ENCODE measurements around the gene PAPOLA. TPM values are rescaled to one million over a fixed set of nuclear protein-coding genes. Genes with fewer than 3 reads are reported as not detected.

The PAPOLA gene
- total RNA-seq, 3 donors from 2014 or later = 146 to 214 (median 212) TPM

DNA sequence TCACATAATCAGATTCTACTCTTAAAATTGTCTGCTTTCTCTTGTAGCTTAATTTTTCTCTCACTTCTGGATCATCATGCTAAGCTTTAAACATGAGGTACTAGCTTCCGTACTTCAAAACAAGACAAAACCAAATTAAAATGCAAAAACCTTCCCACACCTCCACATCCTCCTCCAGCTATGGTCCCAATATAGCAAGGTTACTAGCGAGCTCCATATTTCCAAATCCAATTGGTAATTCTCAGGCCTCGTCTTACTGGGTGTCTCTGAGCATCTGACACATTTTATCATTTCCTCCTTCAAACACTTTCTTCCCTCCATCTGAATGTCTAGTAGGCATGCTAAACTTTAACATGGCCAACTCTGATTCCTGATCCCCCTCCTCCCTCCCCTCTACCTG lies 7.9 kb upstream of the PAPOLA start:
- H3K36me3 ChIP-seq (ENCODE audit: low read depth) = no peaks in the 10 kb centered on the region
- ATAC-seq (no peak), DNase-seq (no peak)
- no peaks in the 10 kb centered on the region for H3K4me1 ChIP-seq (ENCODE audit: low read depth)
- H3K4me3 ChIP-seq = no peak overlapping the region
- intact Hi-C loops (cut with DNase I, micrococcal nuclease) = no loop called here
- H3K9me3 ChIP-seq = no peaks in the 10 kb centered on the region
- TF ChIP-seq, protein P1, sequence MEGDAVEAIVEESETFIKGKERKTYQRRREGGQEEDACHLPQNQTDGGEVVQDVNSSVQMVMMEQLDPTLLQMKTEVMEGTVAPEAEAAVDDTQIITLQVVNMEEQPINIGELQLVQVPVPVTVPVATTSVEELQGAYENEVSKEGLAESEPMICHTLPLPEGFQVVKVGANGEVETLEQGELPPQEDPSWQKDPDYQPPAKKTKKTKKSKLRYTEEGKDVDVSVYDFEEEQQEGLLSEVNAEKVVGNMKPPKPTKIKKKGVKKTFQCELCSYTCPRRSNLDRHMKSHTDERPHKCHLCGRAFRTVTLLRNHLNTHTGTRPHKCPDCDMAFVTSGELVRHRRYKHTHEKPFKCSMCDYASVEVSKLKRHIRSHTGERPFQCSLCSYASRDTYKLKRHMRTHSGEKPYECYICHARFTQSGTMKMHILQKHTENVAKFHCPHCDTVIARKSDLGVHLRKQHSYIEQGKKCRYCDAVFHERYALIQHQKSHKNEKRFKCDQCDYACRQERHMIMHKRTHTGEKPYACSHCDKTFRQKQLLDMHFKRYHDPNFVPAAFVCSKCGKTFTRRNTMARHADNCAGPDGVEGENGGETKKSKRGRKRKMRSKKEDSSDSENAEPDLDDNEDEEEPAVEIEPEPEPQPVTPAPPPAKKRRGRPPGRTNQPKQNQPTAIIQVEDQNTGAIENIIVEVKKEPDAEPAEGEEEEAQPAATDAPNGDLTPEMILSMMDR (IDR thresholded peaks at IDR 0.05) = no peak

DNA sequence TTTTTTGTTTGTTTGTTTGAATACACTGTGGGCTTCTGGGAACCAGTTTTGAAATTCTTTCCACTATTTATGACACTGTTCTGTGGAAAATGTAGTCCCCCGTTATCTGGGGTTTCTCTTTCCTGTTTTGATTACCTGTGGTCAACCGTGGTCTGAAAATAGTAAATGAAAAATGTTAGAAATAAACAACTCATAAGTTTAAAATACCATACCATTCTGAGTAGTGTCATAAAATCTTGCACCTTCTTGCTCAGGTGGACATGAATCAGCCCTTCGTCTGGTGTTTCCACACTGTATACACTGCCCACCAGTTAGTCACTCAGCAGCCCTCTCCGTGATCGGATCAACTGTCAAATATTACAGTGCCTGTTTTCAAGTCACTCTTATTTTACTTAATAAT lies 5.1 kb upstream of the PAPOLA start:
- intact Hi-C loops (cut with DNase I, micrococcal nuclease) = no loop called here
- Histone ChIP-seq H3K36me3 (ENCODE audit: low read depth) (no peaks in the 10 kb centered on the region), H3K4me3 (no peak overlapping the region), H3K9me3 (no peaks in the 10 kb centered on the region), H3K4me1 (ENCODE audit: low read depth) (no peaks in the 10 kb centered on the region)
- ATAC-seq (no peak), DNase-seq (no peak)
- TF ChIP-seq, protein P1 (IDR thresholded peaks at IDR 0.05) = no peak

DNA sequence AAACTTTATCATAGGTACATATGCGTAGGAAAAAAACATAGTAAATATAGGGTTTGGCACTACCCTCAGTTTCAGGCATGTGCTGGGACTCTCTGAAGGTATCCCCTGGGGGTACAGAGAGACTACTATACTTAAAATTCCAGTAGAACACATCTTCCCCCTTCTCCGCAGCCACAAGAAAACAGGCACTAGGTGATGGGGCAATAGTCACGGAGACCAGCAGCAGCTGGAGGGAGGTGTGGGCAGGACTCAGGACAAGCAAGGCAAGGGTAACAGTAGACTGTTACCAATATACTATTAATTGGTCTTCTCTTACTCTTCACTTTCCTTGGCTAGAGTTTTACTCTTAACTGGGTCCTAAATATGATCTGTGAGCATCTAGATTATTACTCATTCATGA lies 4.6 kb upstream of the PAPOLA start:
- ATAC-seq (no peak), DNase-seq (no peak)
- no peaks in the 10 kb centered on the region for H3K36me3 ChIP-seq (ENCODE audit: low read depth)
- no peaks in the 10 kb centered on the region for H3K9me3 ChIP-seq
- TF ChIP-seq, protein P1 (IDR thresholded peaks at IDR 0.05) = no peak
- no peaks in the 10 kb centered on the region for H3K4me1 ChIP-seq (ENCODE audit: low read depth)
- no peak overlapping the region for H3K4me3 ChIP-seq
- intact Hi-C loops (cut with DNase I, micrococcal nuclease) = no loop called here

DNA sequence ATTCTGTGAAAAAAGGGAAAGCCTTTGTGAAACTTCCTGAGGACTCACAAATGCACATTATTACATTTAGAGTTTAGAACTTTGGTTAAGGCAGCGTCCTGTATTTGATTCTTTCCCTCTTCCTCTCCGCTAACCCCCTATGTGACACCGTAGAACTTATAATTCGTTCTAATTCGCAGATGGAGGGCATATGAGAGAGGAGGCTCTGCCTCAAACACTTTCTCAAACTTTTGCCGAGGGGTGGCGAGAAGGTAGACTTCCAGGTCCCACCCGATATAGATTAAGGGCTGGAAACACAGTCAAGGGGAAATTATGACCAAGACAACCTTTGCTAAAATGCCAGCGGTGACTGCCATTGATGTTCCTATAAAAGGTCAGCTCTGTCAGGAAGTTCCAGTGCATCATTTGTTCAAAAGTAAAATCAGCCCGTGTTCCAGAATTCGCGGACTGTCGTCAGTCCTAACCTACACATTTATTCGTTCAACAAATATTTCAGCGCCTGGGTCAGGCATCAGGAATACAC lies 904 bp upstream of the PAPOLA start:
- H3K9me3 ChIP-seq = no peaks in the 10 kb centered on the region
- peaks cover 23% of the 10 kb centered on the region for H3K4me1 ChIP-seq (ENCODE audit: low read depth)
- intact Hi-C loops (cut with DNase I, micrococcal nuclease) = no loop called here
- ATAC-seq (peak; percentile 1), DNase-seq (no peak)
- TF ChIP-seq, protein P1 (IDR thresholded peaks at IDR 0.05) = no peak
- H3K4me3 ChIP-seq = peak overlapping the region; percentile 91
- no peaks in the 10 kb centered on the region for H3K36me3 ChIP-seq (ENCODE audit: low read depth)

DNA sequence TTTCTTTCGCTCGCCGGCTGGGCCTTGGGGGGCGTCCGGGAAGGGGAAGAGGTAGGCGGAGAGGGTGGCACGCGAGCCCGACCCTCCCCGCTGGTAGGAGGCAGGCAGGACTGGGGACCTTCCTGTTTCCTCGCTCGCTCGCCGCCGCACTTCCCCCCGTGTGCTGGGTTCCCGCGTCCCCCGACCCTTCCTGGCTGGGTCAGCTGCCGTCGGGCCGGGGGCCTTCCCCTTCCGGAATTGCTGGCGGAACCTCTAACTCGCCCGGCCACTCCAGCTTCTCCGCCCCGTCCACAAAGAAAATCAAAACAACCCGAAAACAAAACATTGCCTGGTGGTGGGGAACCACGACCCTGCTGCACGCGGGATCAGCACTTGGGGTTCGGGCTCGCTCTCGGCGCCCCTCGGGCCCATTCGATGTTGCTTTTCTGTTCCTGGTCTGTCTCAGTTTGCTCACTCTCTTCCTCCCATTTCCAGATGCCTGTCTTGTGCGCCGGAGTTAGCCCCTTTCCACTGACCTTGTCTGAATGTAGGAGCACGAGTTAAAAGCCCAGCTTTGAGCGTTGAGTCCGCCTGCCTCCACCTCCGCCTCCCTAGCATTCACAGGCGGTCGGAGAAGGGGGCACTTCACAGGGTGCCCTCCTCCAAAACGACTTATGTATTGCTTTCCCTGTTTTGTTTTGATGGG lies 581 bp downstream of the PAPOLA start:
- TF ChIP-seq, protein P1 (IDR thresholded peaks at IDR 0.05) = no peak
- DNase-seq = peak in 2 of 3 donors; percentile 62 to 80
- H3K4me1 ChIP-seq (ENCODE audit: low read depth) = peaks cover 23% of the 10 kb centered on the region
- no peaks in the 10 kb centered on the region for H3K9me3 ChIP-seq
- peak overlapping the region; percentile 91 for H3K4me3 ChIP-seq
- intact Hi-C loops (cut with DNase I, micrococcal nuclease) = no loop called here
- ATAC-seq = peak; percentile 56
- H3K36me3 ChIP-seq (ENCODE audit: low read depth) = no peaks in the 10 kb centered on the region

Measured in mucosa of descending colon (tissue), 3 donors.